ENCODE results near the gene IL12RB2.
"Not testable (repeated sequence)": the region's sequence is repeated elsewhere in the genome, so short reads cannot be mapped to it uniquely, and the experiment has no call there.

IL12RB2 gene

GRCh38 chr1:67399199-67399993 lies 91.7 kb downstream of the IL12RB2 start:
- DNase-seq (ENCODE audit: low read depth): no peak

- DNase-seq (ENCODE audit: low read depth): peak; percentile 67
These were observed 92.5 kb downstream of the IL12RB2 start for GRCh38 chr1:67400029-67400786.

GRCh38 chr1:67401443-67401842 lies 93.8 kb downstream of the IL12RB2 start:
- DNase-seq (ENCODE audit: low read depth): no peak

- peak; percentile 47 for DNase-seq (ENCODE audit: low read depth)
These were observed 96.5 kb downstream of the IL12RB2 start for GRCh38 chr1:67404212-67404620.

- DNase-seq (ENCODE audit: low read depth): no peak
These were observed 98.0 kb downstream of the IL12RB2 start for GRCh38 chr1:67405473-67406245.

- peak; percentile 65 for DNase-seq (ENCODE audit: low read depth)
These were observed 99.8 kb downstream of the IL12RB2 start for GRCh38 chr1:67407498-67407897.

GRCh38 chr1:67408148-67408547 lies 100.5 kb downstream of the IL12RB2 start:
- no peak for DNase-seq (ENCODE audit: low read depth)

GRCh38 chr1:67413101-67413500 lies 105.4 kb downstream of the IL12RB2 start:
- not testable (repeated sequence) for DNase-seq (ENCODE audit: low read depth)

GRCh38 chr1:67414574-67414973 lies 106.9 kb downstream of the IL12RB2 start:
- DNase-seq (ENCODE audit: low read depth): no peak

GRCh38 chr1:67415041-67415440 lies 107.4 kb downstream of the IL12RB2 start:
- DNase-seq (ENCODE audit: low read depth): no peak

- DNase-seq (ENCODE audit: low read depth): not testable (repeated sequence)
These were observed 110.1 kb downstream of the IL12RB2 start for GRCh38 chr1:67417733-67418132.

- DNase-seq (ENCODE audit: low read depth): no peak
These were observed 111.3 kb downstream of the IL12RB2 start for GRCh38 chr1:67418839-67419586.

- no peak for DNase-seq (ENCODE audit: low read depth)
These were observed 113.3 kb downstream of the IL12RB2 start for GRCh38 chr1:67420835-67421492.

- DNase-seq (ENCODE audit: low read depth): no peak
These were observed 119.8 kb downstream of the IL12RB2 start for GRCh38 chr1:67427465-67427864.

- no peak for DNase-seq (ENCODE audit: low read depth)
These were observed 120.3 kb downstream of the IL12RB2 start for GRCh38 chr1:67427947-67428346.

GRCh38 chr1:67429011-67429527 lies 121.4 kb downstream of the IL12RB2 start:
- no peak for DNase-seq (ENCODE audit: low read depth)

- no peak for DNase-seq (ENCODE audit: low read depth)
These were observed 122.1 kb downstream of the IL12RB2 start for GRCh38 chr1:67429528-67430357.

GRCh38 chr1:67430358-67431155 lies 122.9 kb downstream of the IL12RB2 start, which contains the start of gene SERBP1:
TSS of gene SERBP1 (minus strand) at chr1:67430402. CDS start at chr1:67430300, 102 bp downstream.
- DNase-seq (ENCODE audit: low read depth): peak; percentile 93

- DNase-seq (ENCODE audit: low read depth): no peak
These were observed 123.6 kb downstream of the IL12RB2 start for GRCh38 chr1:67431156-67431765.

Measured in amniotic epithelial cell (primary cell).